Cardiac fibroblast (primary cell): ENCODE results near the gene FCRL4.

Experiments used
- DNase-seq, 2 donors: peaks; one replicate each; pipeline versions ENCODE4 v3.0.0 to v3.0.0-alpha.2; 2010; ENCODE audit warnings: low read depth in 2 of 2
- H3K4me3 ChIP-seq, 2 donors: replicated peaks in 1 of 2; 1 replicate in 1 of 2; 2 replicates in 1 of 2; pipeline ENCODE4 v1.5.1; 2011; ENCODE audit warnings: low read depth in 2 of 2, low read length in 2 of 2, mild to moderate bottlenecking in 2 of 2, moderate library complexity in 1 of 2
- TF ChIP-seq, protein P1 (sequence below): IDR thresholded peaks from one replicate; pipeline ENCODE4 v1.5.1; 2011; ENCODE audit warnings: low read depth, mild to moderate bottlenecking, low read length, inconsistent platforms

FCRL4 gene

GRCh38 chr1:157532569-157532968 is 65.3 kb downstream of the FCRL4 start:
- DNase-seq: no peak
- TF ChIP-seq, protein P1, sequence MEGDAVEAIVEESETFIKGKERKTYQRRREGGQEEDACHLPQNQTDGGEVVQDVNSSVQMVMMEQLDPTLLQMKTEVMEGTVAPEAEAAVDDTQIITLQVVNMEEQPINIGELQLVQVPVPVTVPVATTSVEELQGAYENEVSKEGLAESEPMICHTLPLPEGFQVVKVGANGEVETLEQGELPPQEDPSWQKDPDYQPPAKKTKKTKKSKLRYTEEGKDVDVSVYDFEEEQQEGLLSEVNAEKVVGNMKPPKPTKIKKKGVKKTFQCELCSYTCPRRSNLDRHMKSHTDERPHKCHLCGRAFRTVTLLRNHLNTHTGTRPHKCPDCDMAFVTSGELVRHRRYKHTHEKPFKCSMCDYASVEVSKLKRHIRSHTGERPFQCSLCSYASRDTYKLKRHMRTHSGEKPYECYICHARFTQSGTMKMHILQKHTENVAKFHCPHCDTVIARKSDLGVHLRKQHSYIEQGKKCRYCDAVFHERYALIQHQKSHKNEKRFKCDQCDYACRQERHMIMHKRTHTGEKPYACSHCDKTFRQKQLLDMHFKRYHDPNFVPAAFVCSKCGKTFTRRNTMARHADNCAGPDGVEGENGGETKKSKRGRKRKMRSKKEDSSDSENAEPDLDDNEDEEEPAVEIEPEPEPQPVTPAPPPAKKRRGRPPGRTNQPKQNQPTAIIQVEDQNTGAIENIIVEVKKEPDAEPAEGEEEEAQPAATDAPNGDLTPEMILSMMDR: no peak
- no peak overlapping the region for H3K4me3 ChIP-seq

DNA sequence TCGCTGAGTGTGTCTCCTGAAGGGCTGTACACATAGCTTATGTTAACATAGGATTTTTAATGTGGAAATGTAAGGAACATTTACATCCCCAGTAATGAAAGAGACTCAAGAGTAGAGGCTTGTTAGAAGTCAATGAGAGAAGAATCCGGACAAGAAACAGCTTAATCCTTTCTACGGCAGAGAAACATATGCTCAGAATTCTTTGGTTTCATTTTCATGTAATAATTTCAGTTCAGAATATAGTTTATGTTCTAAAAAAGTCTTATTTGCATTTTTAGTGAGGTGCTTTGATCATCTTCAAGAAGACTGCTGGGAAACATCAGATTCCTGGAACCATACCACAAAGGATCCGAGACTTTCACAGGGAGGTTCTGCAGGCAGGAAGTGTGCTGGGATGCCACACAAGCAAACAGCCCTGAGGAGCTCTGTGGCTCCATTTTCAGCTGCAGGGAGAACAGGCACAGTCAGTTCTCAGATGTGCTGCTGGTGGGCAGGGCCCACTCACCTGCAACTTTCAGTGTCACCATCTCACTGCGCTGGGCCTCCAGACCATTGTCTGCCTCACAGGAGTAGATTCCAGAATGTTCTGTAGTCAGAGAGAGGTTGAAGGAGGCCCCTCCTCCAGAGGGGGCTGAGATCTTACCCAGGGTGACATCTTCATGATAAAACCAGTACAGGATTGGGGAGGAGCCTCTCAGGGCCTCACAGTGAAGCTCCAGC is 74.0 kb downstream of the FCRL4 start:
- H3K4me3 ChIP-seq: no peak overlapping the region
- TF ChIP-seq, protein P1: no peak
- DNase-seq: no peak
